Esophagus mucosa (tissue), 1 donor: Measurements from ENCODE around the gene GTF2H3. TPM values are rescaled to one million over a fixed set of nuclear protein-coding genes. Genes with fewer than 3 reads are reported as not detected.

Experiments used
- total RNA-seq: library from RNA; stranded (reverse); gene quantifications from one replicate; pipeline ENCODE4 v1.2.4, GENCODE V29; 2023
- donor health status: DM: yes; HTN: yes; CAD: no.

GTF2H3 gene
- total RNA-seq, 1 donor from 2014 or later: 31.5 TPM

Other genes starting within 250 kb of the GTF2H3 start
- gene KMT5A, start 249.7 kb upstream of the GTF2H3 start, total RNA-seq: 57.2 TPM
- 1.5 TPM for gene RILPL2, start 197.1 kb upstream of the GTF2H3 start, total RNA-seq
- gene SNRNP35, start 175.7 kb upstream of the GTF2H3 start, total RNA-seq: 10.4 TPM
- gene RILPL1, start 100.1 kb upstream of the GTF2H3 start, total RNA-seq: 6.1 TPM
- gene TMED2, start 49.3 kb upstream of the GTF2H3 start, total RNA-seq: 192 TPM
- gene DDX55, start 31.7 kb upstream of the GTF2H3 start, total RNA-seq: 11.1 TPM
- gene EIF2B1, start 143 bp upstream of the GTF2H3 start, total RNA-seq: 42.7 TPM
- gene TCTN2, start 37.3 kb downstream of the GTF2H3 start, total RNA-seq: 4.9 TPM
- 12.8 TPM for gene ATP6V0A2, start 78.5 kb downstream of the GTF2H3 start, total RNA-seq
- 0.12 TPM for gene DNAH10, start 128.5 kb downstream of the GTF2H3 start, total RNA-seq